SK-N-SH (cell line): Measurements from ENCODE around the gene GGTLC1. TPM values are rescaled to one million over a fixed set of nuclear protein-coding genes. Genes with fewer than 3 reads are reported as not detected.

Experiments
- CTCF ChIA-PET: fragments of 300-600, 350-600 bp; formaldehyde crosslinking; extraction: SDS; loops from one replicate; lab custom pipeline; 2021; lab: Yijun Ruan, JAX
- POLR2A ChIA-PET: fragments of 350-600 bp; sonication (Branson Sonifier 250); formaldehyde crosslinking; extraction: SDS; loops from one replicate; lab custom pipeline; 2020; ENCODE audit warnings: antibody characterized with exemption, inconsistent platforms; lab: Yijun Ruan, JAX
- DNase-seq: peaks from one replicate; pipeline ENCODE4 v3.0.0; 2012
- H2AFZ ChIP-seq: fragments of 200-600 bp; sonication (generic); 2 replicates; pipeline ENCODE4 v1.8.1; 2016; ENCODE audit warnings: antibody characterized with exemption, mild to moderate bottlenecking, low read depth
- H3F3A ChIP-seq: fragments of 200-600 bp; sonication (generic); replicated peaks from 2 replicates; pipeline ENCODE3; 2016; ENCODE audit warnings: antibody characterized with exemption, mild to moderate bottlenecking; ENCODE audit not compliant: insufficient read depth
- H3K27ac ChIP-seq, 2 experiments: fragments of 200-500 bp in 1 of 2; fragments of 200-600 bp in 1 of 2; sonication (Bioruptor generic) in 1 of 2; sonication (generic), shearing (Covaris generic) in 1 of 2; 2 replicates each; pipeline versions ENCODE4 v1.5.1 to v1.6.1; 2014 to 2016; ENCODE audit warnings: low read depth in 2 of 2, inconsistent platforms in 1 of 2, low read length in 1 of 2, mild to moderate bottlenecking in 1 of 2, mixed read lengths in 1 of 2
- H3K27me3 ChIP-seq: fragments of 200-600 bp; sonication (generic), shearing (Covaris generic); 2 replicates; pipeline ENCODE4 v1.6.1; 2016; ENCODE audit warnings: mixed run types; ENCODE audit not compliant: insufficient read depth
- H3K36me3 ChIP-seq, 2 experiments: fragments of 200-500 bp in 1 of 2; fragments of 200-600 bp in 1 of 2; sonication (Bioruptor generic) in 1 of 2; sonication (generic) in 1 of 2; replicated peaks in 1 of 2; 2 replicates each; pipeline versions ENCODE3 to v1.5.1; 2014 to 2016; ENCODE audit warnings: low read length in 1 of 2, mild to moderate bottlenecking in 1 of 2; ENCODE audit not compliant: insufficient read depth in 2 of 2, control insufficient read depth in 1 of 2
- H3K4me1 ChIP-seq, 2 experiments: fragments of 200-500 bp in 1 of 2; fragments of 200-600 bp in 1 of 2; sonication (Bioruptor generic) in 1 of 2; sonication (generic), shearing (Covaris generic) in 1 of 2; 2 replicates each; pipeline versions ENCODE4 v1.5.1 to v1.6.1; 2014 to 2016; ENCODE audit warnings: low read depth in 1 of 2, low read length in 1 of 2, mixed run types in 1 of 2; ENCODE audit not compliant: insufficient read depth in 2 of 2, control insufficient read depth in 1 of 2
- H3K4me2 ChIP-seq: fragments of 200-600 bp; sonication (generic), shearing (Covaris generic); 2 replicates; pipeline ENCODE4 v1.6.1; 2017; ENCODE audit warnings: mixed run types
- H3K4me3 ChIP-seq, 2 experiments: fragments of 200-500 bp in 1 of 2; fragments of 200-600 bp in 1 of 2; sonication (Bioruptor generic) in 1 of 2; sonication (generic), shearing (Covaris generic) in 1 of 2; 2 replicates each; pipeline versions ENCODE4 v1.5.1 to v1.8.1; 2014 to 2016; ENCODE audit warnings: low read depth in 2 of 2, inconsistent platforms in 1 of 2, low read length in 1 of 2, mild to moderate bottlenecking in 1 of 2, mixed read lengths in 1 of 2, moderate library complexity in 1 of 2
- H3K79me2 ChIP-seq: fragments of 200-600 bp; sonication (generic); 2 replicates; pipeline ENCODE4 v1.8.1; 2017; ENCODE audit warnings: mild to moderate bottlenecking; ENCODE audit not compliant: insufficient read depth
- H3K9ac ChIP-seq: fragments of 200-600 bp; sonication (generic); 2 replicates; pipeline ENCODE4 v1.6.1; 2017; ENCODE audit warnings: mixed run types
- H3K9me2 ChIP-seq: fragments of 200-600 bp; sonication (generic); 2 replicates; pipeline ENCODE4 v1.6.1; 2017; ENCODE audit warnings: mixed run types
- H3K9me3 ChIP-seq: fragments of 200-600 bp; sonication (generic); 2 replicates; pipeline ENCODE4 v1.6.1; 2017; ENCODE audit warnings: mixed run types, mild to moderate bottlenecking, moderate library complexity
- H4K20me1 ChIP-seq: fragments of 200-600 bp; sonication (generic); 2 replicates; pipeline ENCODE4 v1.6.1; 2017; ENCODE audit warnings: mild to moderate bottlenecking, mixed run types; ENCODE audit not compliant: insufficient read depth
- ELF1 ChIP-seq: IDR thresholded peaks from 2 replicates; pipeline ENCODE4 v1.4.0; 2012
- EP300 ChIP-seq, 2 experiments: IDR thresholded peaks; 2 replicates each; pipeline versions ENCODE4 v1.4.0 to v1.6.1; 2012; ENCODE audit warnings: borderline replicate concordance in 1 of 2, low read depth in 1 of 2, low read length in 1 of 2
- EZH2phosphoT487 ChIP-seq: fragments of 200-600 bp; sonication (generic); IDR thresholded peaks from 2 replicates; pipeline ENCODE4 v1.6.1; 2017; ENCODE audit warnings: low read depth, mixed run types, mild to moderate bottlenecking, antibody characterized with exemption, moderate library complexity, borderline replicate concordance
- FOSL2 ChIP-seq: IDR thresholded peaks from 2 replicates; pipeline ENCODE4 v1.4.0; 2012; ENCODE audit warnings: low read depth, mild to moderate bottlenecking, moderate library complexity, borderline replicate concordance
- FOXM1 ChIP-seq: IDR thresholded peaks from 2 replicates; pipeline ENCODE4 v1.4.0; 2012; ENCODE audit warnings: low read depth, mild to moderate bottlenecking
- GATA2 ChIP-seq: sonication (generic); formaldehyde crosslinking; IDR thresholded peaks from 2 replicates; pipeline ENCODE4 v1.5.0; 2020; ENCODE audit warnings: mild to moderate bottlenecking, missing genetic modification reagents
- JUND ChIP-seq: IDR thresholded peaks from 2 replicates; pipeline ENCODE4 v1.4.0; 2012
- MXI1 ChIP-seq: IDR thresholded peaks from 2 replicates; pipeline ENCODE4 v1.6.1; 2012; ENCODE audit warnings: mild to moderate bottlenecking, low read depth, low read length, improper control_type of control experiment
- NRF1 ChIP-seq: IDR thresholded peaks from 2 replicates; pipeline ENCODE4 v1.6.1; 2012; ENCODE audit warnings: low read depth, mild to moderate bottlenecking, low read length
- POLR2AphosphoS5 ChIP-seq: IDR thresholded peaks from 2 replicates; pipeline ENCODE4 v1.6.1; 2012; ENCODE audit warnings: low read depth, low read length
- RCOR1 ChIP-seq: fragments of 150-350 bp; IDR thresholded peaks from 2 replicates; pipeline ENCODE4 v1.6.1; 2017; ENCODE audit warnings: antibody characterized with exemption, low read length
- SMC3 ChIP-seq: IDR thresholded peaks from 2 replicates; pipeline ENCODE4 v1.6.1; 2012; ENCODE audit warnings: low read depth, low read length, improper control_type of control experiment
- TAF1 ChIP-seq: IDR thresholded peaks from 2 replicates; pipeline ENCODE4 v1.6.1; 2012; ENCODE audit warnings: low read depth, mild to moderate bottlenecking, low read length, moderate library complexity, borderline replicate concordance
- TCF12 ChIP-seq: IDR thresholded peaks from 2 replicates; pipeline ENCODE4 v1.4.0; 2012
- TEAD4 ChIP-seq: IDR thresholded peaks from 2 replicates; pipeline ENCODE4 v1.4.0; 2012; ENCODE audit warnings: mild to moderate bottlenecking, borderline replicate concordance; ENCODE audit not compliant: insufficient read depth
- USF2 ChIP-seq: fragments of 150-350 bp; IDR thresholded peaks from 2 replicates; pipeline ENCODE4 v1.6.1; 2017; ENCODE audit warnings: antibody characterized with exemption, low read length, low read depth, borderline replicate concordance
- YY1 ChIP-seq: IDR thresholded peaks from 2 replicates; pipeline ENCODE4 v1.4.0; 2012; ENCODE audit warnings: low read depth, mild to moderate bottlenecking
- polyA plus RNA-seq, 3 experiments: library from polyadenylated mRNA; depleted of rRNA; stranded (reverse); fragments of >200 nt; gene quantifications; 2 replicates each; pipeline ENCODE4 v1.2.3, GENCODE V29; 2012
- TF ChIP-seq, protein P1 (sequence below): IDR thresholded peaks from 2 replicates; pipeline ENCODE4 v1.6.1; 2012; ENCODE audit warnings: mild to moderate bottlenecking, low read depth, low read length, moderate library complexity
- TF ChIP-seq, protein P2 (sequence below): IDR thresholded peaks from 2 replicates; pipeline ENCODE4 v1.4.0; 2012; ENCODE audit warnings: low read depth, borderline replicate concordance
- TF ChIP-seq, protein P3 (sequence below): fragments of 150-350 bp; IDR thresholded peaks from 2 replicates; pipeline ENCODE4 v1.6.1; 2016; ENCODE audit warnings: mild to moderate bottlenecking, low read depth, low read length

GGTLC1 gene
- polyA plus RNA-seq, 1 of the 3 experiments (the other 2 are of a cell fraction), result not detected

GRCh38 chr20:23939641-23940040 lies 48.9 kb downstream of the GGTLC1 start:
- no peak for DNase-seq
- TF ChIP-seq RCOR1, result no peak
- no peak for TF ChIP-seq USF2
- TF ChIP-seq YY1, result no peak
- TF ChIP-seq, protein P1, sequence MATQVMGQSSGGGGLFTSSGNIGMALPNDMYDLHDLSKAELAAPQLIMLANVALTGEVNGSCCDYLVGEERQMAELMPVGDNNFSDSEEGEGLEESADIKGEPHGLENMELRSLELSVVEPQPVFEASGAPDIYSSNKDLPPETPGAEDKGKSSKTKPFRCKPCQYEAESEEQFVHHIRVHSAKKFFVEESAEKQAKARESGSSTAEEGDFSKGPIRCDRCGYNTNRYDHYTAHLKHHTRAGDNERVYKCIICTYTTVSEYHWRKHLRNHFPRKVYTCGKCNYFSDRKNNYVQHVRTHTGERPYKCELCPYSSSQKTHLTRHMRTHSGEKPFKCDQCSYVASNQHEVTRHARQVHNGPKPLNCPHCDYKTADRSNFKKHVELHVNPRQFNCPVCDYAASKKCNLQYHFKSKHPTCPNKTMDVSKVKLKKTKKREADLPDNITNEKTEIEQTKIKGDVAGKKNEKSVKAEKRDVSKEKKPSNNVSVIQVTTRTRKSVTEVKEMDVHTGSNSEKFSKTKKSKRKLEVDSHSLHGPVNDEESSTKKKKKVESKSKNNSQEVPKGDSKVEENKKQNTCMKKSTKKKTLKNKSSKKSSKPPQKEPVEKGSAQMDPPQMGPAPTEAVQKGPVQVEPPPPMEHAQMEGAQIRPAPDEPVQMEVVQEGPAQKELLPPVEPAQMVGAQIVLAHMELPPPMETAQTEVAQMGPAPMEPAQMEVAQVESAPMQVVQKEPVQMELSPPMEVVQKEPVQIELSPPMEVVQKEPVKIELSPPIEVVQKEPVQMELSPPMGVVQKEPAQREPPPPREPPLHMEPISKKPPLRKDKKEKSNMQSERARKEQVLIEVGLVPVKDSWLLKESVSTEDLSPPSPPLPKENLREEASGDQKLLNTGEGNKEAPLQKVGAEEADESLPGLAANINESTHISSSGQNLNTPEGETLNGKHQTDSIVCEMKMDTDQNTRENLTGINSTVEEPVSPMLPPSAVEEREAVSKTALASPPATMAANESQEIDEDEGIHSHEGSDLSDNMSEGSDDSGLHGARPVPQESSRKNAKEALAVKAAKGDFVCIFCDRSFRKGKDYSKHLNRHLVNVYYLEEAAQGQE, result no peak
- no peak for TF ChIP-seq EZH2phosphoT487
- TF ChIP-seq TEAD4, result no peak
- no peak for TF ChIP-seq TCF12
- TF ChIP-seq GATA2 (CRISPR knock-in tag), result no peak
- TF ChIP-seq ELF1, result no peak
- TF ChIP-seq MXI1, result no peak
- no peak for TF ChIP-seq FOXM1
- TF ChIP-seq TAF1, result no peak
- no peak for TF ChIP-seq SMC3
- TF ChIP-seq FOSL2, result no peak
- no peak for TF ChIP-seq POLR2AphosphoS5
- no peak for TF ChIP-seq NRF1
- TF ChIP-seq, protein P2, sequence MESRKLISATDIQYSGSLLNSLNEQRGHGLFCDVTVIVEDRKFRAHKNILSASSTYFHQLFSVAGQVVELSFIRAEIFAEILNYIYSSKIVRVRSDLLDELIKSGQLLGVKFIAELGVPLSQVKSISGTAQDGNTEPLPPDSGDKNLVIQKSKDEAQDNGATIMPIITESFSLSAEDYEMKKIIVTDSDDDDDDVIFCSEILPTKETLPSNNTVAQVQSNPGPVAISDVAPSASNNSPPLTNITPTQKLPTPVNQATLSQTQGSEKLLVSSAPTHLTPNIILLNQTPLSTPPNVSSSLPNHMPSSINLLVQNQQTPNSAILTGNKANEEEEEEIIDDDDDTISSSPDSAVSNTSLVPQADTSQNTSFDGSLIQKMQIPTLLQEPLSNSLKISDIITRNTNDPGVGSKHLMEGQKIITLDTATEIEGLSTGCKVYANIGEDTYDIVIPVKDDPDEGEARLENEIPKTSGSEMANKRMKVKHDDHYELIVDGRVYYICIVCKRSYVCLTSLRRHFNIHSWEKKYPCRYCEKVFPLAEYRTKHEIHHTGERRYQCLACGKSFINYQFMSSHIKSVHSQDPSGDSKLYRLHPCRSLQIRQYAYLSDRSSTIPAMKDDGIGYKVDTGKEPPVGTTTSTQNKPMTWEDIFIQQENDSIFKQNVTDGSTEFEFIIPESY, result no peak
- TF ChIP-seq, protein P3, sequence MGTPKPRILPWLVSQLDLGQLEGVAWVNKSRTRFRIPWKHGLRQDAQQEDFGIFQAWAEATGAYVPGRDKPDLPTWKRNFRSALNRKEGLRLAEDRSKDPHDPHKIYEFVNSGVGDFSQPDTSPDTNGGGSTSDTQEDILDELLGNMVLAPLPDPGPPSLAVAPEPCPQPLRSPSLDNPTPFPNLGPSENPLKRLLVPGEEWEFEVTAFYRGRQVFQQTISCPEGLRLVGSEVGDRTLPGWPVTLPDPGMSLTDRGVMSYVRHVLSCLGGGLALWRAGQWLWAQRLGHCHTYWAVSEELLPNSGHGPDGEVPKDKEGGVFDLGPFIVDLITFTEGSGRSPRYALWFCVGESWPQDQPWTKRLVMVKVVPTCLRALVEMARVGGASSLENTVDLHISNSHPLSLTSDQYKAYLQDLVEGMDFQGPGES, result no peak
- TF ChIP-seq JUND, result no peak
- TF ChIP-seq EP300 (IDR thresholded peaks at IDR 0.05; ENCODE audit: borderline replicate concordance in 1 of 2, low read depth in 1 of 2, low read length in 1 of 2), result no peak
- no peak overlapping the region for H3K9ac ChIP-seq
- no peaks in the 10 kb centered on the region for H3K79me2 ChIP-seq
- no peaks in the 10 kb centered on the region for H3K36me3 ChIP-seq
- POLR2A ChIA-PET, result no interaction called here
- no peaks in the 10 kb centered on the region for H3K27me3 ChIP-seq
- no peaks in the 10 kb centered on the region for H4K20me1 ChIP-seq
- H3K4me1 ChIP-seq, result no peaks in the 10 kb centered on the region
- no peaks in the 10 kb centered on the region for H3F3A ChIP-seq
- CTCF ChIA-PET, result no interaction called here
- H3K27ac ChIP-seq, result no peak overlapping the region
- no peak overlapping the region for H2AFZ ChIP-seq
- H3K9me2 ChIP-seq, result no peaks in the 10 kb centered on the region
- H3K9me3 ChIP-seq, result no peaks in the 10 kb centered on the region
- H3K4me2 ChIP-seq, result no peak overlapping the region
- no peak overlapping the region for H3K4me3 ChIP-seq
